Mesendoderm (in vitro differentiated cells): ENCODE data around the gene AVP.
"Not testable (repeated sequence)": the region's sequence is repeated elsewhere in the genome, so short reads cannot be mapped to it uniquely, and the experiment has no call there.

Experiments used
- DNase-seq: peaks from one replicate; pipeline ENCODE4 v3.0.0; 2013
- H2AK5ac ChIP-seq: 2 replicates; pipeline ENCODE4 v1.6.1; 2013; ENCODE audit warnings: low read length, inconsistent platforms
- H2BK120ac ChIP-seq: 2 replicates; pipeline ENCODE4 v1.6.1; 2013; ENCODE audit warnings: low read depth, mild to moderate bottlenecking, low read length, moderate library complexity, mixed read lengths
- H2BK15ac ChIP-seq: replicated peaks from 2 replicates; pipeline ENCODE4 v1.6.1; 2013; ENCODE audit warnings: low read depth, mild to moderate bottlenecking, moderate library complexity
- H2BK5ac ChIP-seq: 2 replicates; pipeline ENCODE4 v1.6.1; 2013; ENCODE audit warnings: low read length, inconsistent platforms
- H3K18ac ChIP-seq: 2 replicates; pipeline ENCODE4 v1.6.1; 2013; ENCODE audit warnings: mild to moderate bottlenecking, low read length, mixed read lengths
- H3K23ac ChIP-seq: one replicate; pipeline ENCODE4 v1.6.1; 2013; ENCODE audit warnings: low read length
- H3K27ac ChIP-seq: 2 replicates; pipeline ENCODE4 v1.5.1; 2013; ENCODE audit warnings: low read depth, mild to moderate bottlenecking, inconsistent platforms, low read length, moderate library complexity
- H3K27me3 ChIP-seq: 2 replicates; pipeline ENCODE4 v1.6.1; 2013; ENCODE audit warnings: low read length, control low read depth, mild to moderate bottlenecking, inconsistent platforms; ENCODE audit not compliant: insufficient read depth, poor library complexity
- H3K36me3 ChIP-seq: 2 replicates; pipeline ENCODE4 v1.6.1; 2013; ENCODE audit warnings: low read length, inconsistent platforms; ENCODE audit not compliant: control insufficient read depth, insufficient read depth
- H3K4ac ChIP-seq: one replicate; pipeline ENCODE4 v1.6.1; 2013; ENCODE audit warnings: low read depth, mild to moderate bottlenecking, low read length, moderate library complexity
- H3K4me1 ChIP-seq: 2 replicates; pipeline ENCODE4 v1.6.1; 2013; ENCODE audit warnings: low read depth, low read length, inconsistent platforms; ENCODE audit not compliant: control insufficient read depth
- H3K4me2 ChIP-seq: 2 replicates; pipeline ENCODE4 v1.6.1; 2013; ENCODE audit warnings: low read length
- H3K4me3 ChIP-seq: 2 replicates; pipeline ENCODE4 v1.5.1; 2013; ENCODE audit warnings: mild to moderate bottlenecking, low read length
- H3K56ac ChIP-seq: one replicate; pipeline ENCODE4 v1.6.1; 2013; ENCODE audit warnings: low read length
- H3K79me1 ChIP-seq: 2 replicates; pipeline ENCODE4 v1.6.1; 2013; ENCODE audit warnings: low read length, inconsistent platforms
- H3K79me2 ChIP-seq: 2 replicates; pipeline ENCODE4 v1.6.1; 2013; ENCODE audit warnings: mild to moderate bottlenecking, low read length; ENCODE audit not compliant: control insufficient read depth, insufficient read depth
- H3K9ac ChIP-seq: 2 replicates; pipeline ENCODE4 v1.6.1; 2013; ENCODE audit warnings: low read length, inconsistent platforms
- H4K5ac ChIP-seq: one replicate; pipeline ENCODE4 v1.6.1; 2013; ENCODE audit warnings: low read length
- H4K8ac ChIP-seq: one replicate; pipeline ENCODE4 v1.6.1; 2013; ENCODE audit warnings: low read depth, mild to moderate bottlenecking, control low read depth, low read length, moderate library complexity
- WGBS: extraction: QIAGEN DNeasy Blood & Tissue Kit; methylation state at CpG from one replicate; pipeline ENCODE4 v1.1.7; 2013; ENCODE audit warnings: low lambda C conversion rate, missing lambda C conversion rate; ENCODE audit not compliant: insufficient coverage; ENCODE audit errors: extremely low coverage; 5-methylcytosine and 5-hydroxymethylcytosine counted together

The AVP gene

DNA sequence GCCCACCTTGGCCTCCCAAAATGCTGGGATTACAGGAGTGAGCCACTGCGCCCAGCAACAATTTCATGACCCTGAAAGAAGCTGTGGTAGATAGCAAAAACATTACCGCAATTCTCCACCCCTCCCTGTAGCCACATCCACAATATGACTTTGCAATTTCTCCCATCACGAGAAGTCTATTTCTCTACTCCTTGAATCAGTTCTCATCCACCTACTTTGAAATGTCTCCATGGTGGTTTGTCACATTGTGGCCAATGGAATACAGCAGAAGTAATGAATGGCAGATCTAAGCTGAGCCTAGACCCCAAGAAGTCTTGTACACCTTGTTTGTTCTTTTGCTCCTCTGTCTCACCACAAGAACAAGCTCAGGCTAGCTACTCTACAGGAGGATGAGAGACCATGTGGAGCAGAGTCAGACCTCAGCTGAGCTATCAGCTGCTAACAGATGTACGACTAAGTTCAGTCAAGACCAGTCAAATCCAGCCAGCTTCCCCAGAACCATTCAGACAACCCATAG lies 6.8 kb downstream of the AVP start:
- no peaks in the 10 kb centered on the region for H3K79me2 ChIP-seq
- no peaks in the 10 kb centered on the region for H3K36me3 ChIP-seq
- no peak overlapping the region for H3K9ac ChIP-seq
- no CpG with 5 or more reads among the region's 4 CpGs for WGBS
- H3K4me3 ChIP-seq: no peak overlapping the region
- H2BK120ac ChIP-seq: no peak overlapping the region
- DNase-seq: no peak
- H2AK5ac ChIP-seq: no peak overlapping the region
- no peak overlapping the region for H3K18ac ChIP-seq
- no peak overlapping the region for H2BK15ac ChIP-seq
- no peak overlapping the region for H3K4ac ChIP-seq
- no peak overlapping the region for H2BK5ac ChIP-seq
- no peak overlapping the region for H3K27ac ChIP-seq
- H3K27me3 ChIP-seq: peaks cover 11% of the 10 kb centered on the region
- H4K8ac ChIP-seq: no peak overlapping the region
- H3K4me1 ChIP-seq: no peaks in the 10 kb centered on the region
- H3K79me1 ChIP-seq: no peaks in the 10 kb centered on the region
- H3K4me2 ChIP-seq: no peak overlapping the region
- H4K5ac ChIP-seq: no peak overlapping the region
- H3K56ac ChIP-seq: no peak overlapping the region
- H3K23ac ChIP-seq: no peak overlapping the region

DNA sequence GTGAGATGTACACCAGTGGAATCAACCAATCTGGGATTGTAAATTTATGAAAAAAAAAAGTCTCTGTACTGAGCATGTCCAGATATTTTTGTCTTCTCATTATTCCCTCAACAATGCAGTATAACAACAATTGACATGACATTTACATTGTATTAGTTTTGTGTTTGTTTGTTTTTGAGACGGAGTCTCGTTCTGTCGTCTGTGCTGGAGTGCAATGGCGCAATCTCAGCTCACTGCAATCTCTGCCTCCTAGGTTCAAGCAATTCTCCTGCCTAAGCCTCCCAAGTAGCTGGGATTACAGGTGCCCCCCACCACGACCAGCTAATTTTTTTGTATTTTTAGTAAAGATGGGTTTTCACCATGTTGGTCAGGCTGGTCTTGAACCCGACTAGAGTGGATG lies 9.2 kb downstream of the AVP start:
- not testable (repeated sequence) for H4K5ac ChIP-seq, H3K4ac ChIP-seq, H2BK5ac ChIP-seq, H3K4me2 ChIP-seq, H3K18ac ChIP-seq, H3K4me3 ChIP-seq, H3K56ac ChIP-seq, H3K79me1 ChIP-seq, H3K36me3 ChIP-seq, H3K23ac ChIP-seq, H2AK5ac ChIP-seq, H2BK120ac ChIP-seq, H2BK15ac ChIP-seq, H3K4me1 ChIP-seq, H3K27ac ChIP-seq, H4K8ac ChIP-seq, H3K9ac ChIP-seq, H3K79me2 ChIP-seq, DNase-seq, H3K27me3 ChIP-seq
- WGBS: no CpG with 5 or more reads among the region's 6 CpGs

DNA sequence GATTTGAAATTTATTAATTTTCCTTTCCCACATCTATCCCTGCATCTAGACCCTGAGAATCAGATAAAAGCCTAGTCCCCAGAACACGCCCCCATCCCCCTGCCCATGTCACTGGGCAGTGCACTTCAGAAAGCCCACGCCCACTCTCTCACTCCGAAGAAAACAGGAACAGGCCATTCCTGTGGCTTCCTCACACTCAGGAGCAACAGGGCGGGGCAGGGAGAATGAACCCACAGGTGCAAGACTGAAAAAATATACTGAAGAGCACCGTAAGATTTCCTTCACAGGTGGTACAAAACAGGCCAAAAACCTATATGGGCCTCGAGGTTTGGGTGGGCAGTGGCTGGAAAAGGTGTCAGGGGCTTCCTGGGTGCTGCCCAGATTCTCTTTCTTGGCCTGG lies 9.7 kb downstream of the AVP start:
- Histone ChIP-seq H3K79me1 (no peaks in the 10 kb centered on the region), H3K4me3 (no peak overlapping the region), H2AK5ac (no peak overlapping the region), H3K4me1 (no peaks in the 10 kb centered on the region), H3K79me2 (no peaks in the 10 kb centered on the region), H3K4ac (no peak overlapping the region), H4K5ac (no peak overlapping the region), H2BK120ac (no peak overlapping the region), H2BK15ac (no peak overlapping the region), H3K18ac (no peak overlapping the region), H3K4me2 (no peak overlapping the region), H3K27me3 (peaks cover 2% of the 10 kb centered on the region), H3K27ac (no peak overlapping the region), H3K23ac (no peak overlapping the region), H3K9ac (no peak overlapping the region), H3K36me3 (no peaks in the 10 kb centered on the region), H3K56ac (no peak overlapping the region), H2BK5ac (no peak overlapping the region), H4K8ac (no peak overlapping the region)
- no peak for DNase-seq
- no CpG with 5 or more reads among the region's 6 CpGs for WGBS

DNA sequence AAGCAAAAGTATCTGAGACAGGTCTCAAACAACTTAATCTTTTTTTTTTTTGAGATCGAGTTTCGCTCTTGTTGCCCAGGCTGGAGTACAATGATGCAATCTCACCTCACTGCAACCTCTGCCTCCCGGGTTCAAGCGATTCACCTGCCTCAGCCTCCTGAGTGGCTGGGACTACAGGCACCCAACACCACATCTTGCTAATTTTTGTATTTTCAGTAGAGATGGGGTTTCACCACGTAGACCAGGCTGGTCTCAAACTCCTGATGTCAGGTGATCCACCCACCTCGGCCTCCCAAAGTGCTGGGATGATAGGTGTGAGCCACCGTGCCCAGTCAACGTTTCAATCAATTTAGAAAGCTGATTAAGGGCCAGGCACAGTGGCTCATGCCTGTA lies 11.3 kb downstream of the AVP start:
- WGBS: no CpG with 5 or more reads among the region's 8 CpGs
- not testable (repeated sequence) for H2BK120ac ChIP-seq, H2BK5ac ChIP-seq, H3K4me1 ChIP-seq, H3K79me1 ChIP-seq, H2BK15ac ChIP-seq, H3K56ac ChIP-seq, H3K4me2 ChIP-seq, H2AK5ac ChIP-seq, H3K18ac ChIP-seq, H3K23ac ChIP-seq, H3K27ac ChIP-seq, DNase-seq, H3K79me2 ChIP-seq, H3K27me3 ChIP-seq, H4K5ac ChIP-seq, H3K4me3 ChIP-seq, H4K8ac ChIP-seq, H3K36me3 ChIP-seq, H3K4ac ChIP-seq, H3K9ac ChIP-seq

- Histone ChIP-seq H3K36me3 (no peaks in the 10 kb centered on the region), H3K18ac (no peak overlapping the region), H3K27me3 (peaks cover 2% of the 10 kb centered on the region)
Observed at GRCh38 chr20:3072530-3073250, 11.8 kb downstream of the AVP start.

More at GRCh38 chr20:3072530-3073250, 11.8 kb downstream of the AVP start:
- Histone ChIP-seq H3K4ac (no peak overlapping the region), H3K4me3 (no peak overlapping the region), H3K4me1 (no peaks in the 10 kb centered on the region), H4K5ac (no peak overlapping the region), H3K27ac (no peak overlapping the region), H3K9ac (no peak overlapping the region), H2AK5ac (no peak overlapping the region), H2BK120ac (no peak overlapping the region), H2BK15ac (no peak overlapping the region), H3K4me2 (no peak overlapping the region), H3K23ac (no peak overlapping the region), H3K56ac (peak overlapping the region; percentile 42), H3K79me2 (no peaks in the 10 kb centered on the region), H2BK5ac (no peak overlapping the region), H4K8ac (no peak overlapping the region), H3K79me1 (no peaks in the 10 kb centered on the region)
- WGBS: no CpG with 5 or more reads among the region's 22 CpGs
- no peak for DNase-seq
